CD4-positive, alpha-beta T cell treated with Interleukin-6 for 4 hours (primary cell): ENCODE results near the gene UBE2V1.
"Not testable (repeated sequence)": the region's sequence is repeated elsewhere in the genome, so short reads cannot be mapped to it uniquely, and the experiment has no call there.

ENCODE experiments used
- DNase-seq: peaks from one replicate; pipeline ENCODE4 v3.0.0-alpha.2; 2020; ENCODE audit warnings: mixed read lengths

Gene UBE2V1

GRCh38 chr20:50113420-50114224 lies 672 bp upstream of the UBE2V1 start:
- DNase-seq: no peak

DNA sequence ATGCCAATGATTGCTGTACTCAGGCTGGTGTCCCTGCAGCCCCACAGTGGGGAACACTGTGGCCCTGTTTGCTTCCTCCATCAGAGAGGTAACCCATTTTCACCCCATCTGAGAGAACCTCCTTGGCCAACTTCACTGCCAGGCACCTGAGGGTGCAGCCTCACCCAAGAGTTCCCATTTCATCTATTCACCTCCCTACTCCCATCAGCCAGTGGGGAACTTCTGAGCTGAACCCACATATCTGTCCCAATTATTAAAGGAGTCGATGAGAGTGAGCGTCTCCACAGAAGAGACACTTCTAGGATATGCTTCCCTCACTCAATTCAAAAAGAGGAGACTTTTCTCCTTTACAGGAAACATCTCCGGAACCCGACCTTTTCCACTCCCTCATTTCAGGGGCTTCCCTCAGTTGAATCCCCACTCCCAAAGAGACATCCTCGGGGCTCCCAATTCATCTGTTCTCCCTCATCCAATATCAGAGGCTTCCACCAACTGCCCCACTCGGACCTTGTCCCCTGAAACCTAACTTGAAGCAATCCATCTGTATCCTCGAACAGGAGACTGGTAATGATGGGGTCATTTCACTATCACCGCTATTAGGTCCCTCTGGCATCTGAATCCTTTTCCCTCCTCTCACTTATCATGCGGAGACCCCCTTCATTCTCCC lies 988 bp downstream of the UBE2V1 start:
- no peak for DNase-seq

DNA sequence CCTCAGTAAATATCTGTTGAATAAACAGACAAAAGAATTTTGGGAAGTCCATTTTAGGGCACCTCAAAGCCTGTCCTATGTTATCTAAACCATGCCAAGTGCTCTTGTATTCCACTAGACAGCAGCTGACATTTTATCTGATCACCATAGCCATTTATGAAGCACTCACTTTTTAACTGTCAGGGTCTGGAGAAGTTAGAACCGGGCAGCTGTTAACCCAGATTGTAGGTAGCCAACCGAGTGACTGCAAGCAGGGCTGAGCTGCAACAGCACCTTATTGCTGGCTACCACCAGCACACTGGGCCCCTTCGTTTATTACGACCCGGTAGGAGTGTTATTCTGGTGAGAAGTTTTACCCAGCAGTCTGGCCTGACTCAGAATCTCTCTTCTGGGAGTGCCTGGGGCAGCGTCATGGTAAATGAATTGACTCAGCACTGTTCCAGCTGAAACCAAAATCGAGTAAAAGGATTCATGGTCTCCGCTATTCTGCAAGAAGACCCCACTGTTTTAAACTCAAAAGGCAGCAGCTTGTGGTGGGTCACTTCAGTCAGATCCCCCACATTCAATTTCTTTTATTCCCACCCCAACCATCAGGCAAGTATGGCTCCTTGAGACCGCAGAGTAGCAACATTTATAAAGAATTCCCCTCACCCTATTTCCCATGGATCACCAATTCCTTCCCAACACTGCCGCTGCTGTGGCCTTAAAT lies 1.7 kb downstream of the UBE2V1 start:
- peak; percentile 13 for DNase-seq

DNA sequence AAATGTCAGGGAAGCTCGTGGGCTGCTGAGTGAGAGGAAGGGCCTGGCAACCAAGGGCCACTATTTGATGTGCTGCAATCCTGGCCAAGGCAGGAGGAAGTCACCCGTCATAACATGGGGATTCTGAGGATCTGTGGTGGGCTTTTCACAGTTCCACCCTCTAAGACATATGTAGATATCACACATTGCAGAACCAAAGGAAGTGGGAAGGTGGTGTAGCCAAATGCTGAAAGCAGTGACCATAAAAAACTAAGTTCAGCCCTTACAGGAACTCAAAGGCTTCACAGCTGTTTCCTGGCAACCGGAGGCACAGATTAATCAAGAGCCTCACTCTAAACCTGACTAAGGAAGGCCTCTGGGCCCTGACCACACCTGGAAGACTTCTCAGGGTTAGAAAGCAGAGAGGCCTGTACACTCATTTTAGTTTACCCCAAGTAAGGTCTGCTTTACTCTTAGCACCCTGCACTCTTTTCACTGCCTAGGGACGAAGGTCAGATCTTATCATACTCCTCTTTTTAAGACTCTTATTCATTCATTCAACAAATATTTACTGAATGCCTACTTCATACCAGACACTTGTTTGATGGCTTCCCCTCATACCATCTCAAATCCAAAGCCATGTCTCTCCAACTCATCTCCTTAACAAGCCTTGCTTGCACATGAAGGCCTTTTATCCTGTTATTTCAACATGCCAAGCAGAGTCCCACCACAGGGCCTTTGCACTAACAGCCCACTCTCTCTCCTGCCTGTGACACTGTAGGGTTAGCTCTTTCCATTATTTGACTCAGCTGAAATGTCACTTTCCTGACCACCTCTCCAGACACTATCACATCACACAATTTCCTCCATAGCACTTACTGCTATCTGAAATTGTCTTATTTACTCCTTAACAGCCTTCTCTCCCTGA lies 2.6 kb downstream of the UBE2V1 start:
- peak; percentile 29 for DNase-seq

GRCh38 chr20:50108556-50109235 lies 4.3 kb downstream of the UBE2V1 start:
- DNase-seq: no peak

- DNase-seq: no peak
Measured at GRCh38 chr20:50107796-50108331, 5.1 kb downstream of the UBE2V1 start.

DNA sequence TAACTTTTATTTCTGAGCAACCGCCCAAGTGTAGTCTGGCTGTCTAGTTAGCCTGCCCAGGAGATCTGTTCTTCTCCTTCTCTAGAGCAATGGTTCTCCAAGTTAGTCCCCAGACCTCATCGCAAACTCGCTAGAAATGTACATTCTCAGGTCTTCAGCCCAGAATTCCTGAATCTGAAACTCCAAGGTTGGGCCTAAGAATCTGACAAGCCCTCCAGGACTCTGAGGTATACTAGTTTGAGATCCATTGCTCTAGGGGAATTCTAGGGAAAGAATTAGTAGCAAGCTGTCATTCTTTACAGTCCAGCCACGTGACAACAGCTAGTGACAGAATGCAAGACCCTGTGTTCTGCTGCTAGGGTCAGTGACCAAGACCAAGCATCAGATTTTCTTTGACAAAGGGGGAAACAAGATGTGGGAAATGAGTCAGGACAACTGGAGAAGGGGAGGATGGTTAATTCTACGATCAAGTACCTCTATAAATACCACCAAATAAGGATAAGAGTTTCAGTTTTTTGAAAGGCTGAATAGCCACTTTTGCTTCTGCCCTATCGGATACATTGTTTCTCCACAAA lies 5.8 kb downstream of the UBE2V1 start:
- DNase-seq: no peak

- not testable (repeated sequence) for DNase-seq
Measured at GRCh38 chr20:50106669-50107068, 6.3 kb downstream of the UBE2V1 start.

DNA sequence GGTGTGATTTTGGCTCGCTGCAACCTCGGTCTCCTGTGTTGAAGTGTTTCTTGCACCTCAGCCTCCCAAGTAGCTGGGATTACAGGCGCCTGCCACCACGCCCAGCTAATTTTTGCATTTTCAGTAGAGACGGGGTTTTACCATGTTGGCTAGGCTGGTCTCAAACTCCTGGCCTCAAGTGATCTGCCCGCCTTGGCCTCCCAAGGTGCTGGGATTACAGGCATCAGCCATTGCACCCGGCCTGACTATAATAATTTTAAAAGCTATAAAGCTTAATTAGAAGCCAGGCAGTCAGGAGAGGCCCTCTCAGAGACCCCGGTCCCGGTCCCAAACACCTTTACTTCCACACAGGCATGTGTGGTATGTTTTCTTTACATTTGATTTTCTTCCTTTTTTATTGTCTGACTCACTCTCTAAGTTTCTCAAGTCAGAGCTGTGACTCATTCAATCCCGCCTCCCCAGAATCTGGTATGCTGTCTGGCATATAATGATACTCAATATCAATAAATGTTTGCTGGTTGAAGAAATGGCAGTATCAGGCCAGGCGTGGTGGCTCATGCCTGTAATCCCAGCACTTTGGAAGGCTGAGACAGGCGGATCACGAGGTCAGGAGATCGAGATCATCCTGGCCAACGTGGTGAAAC lies 9.4 kb downstream of the UBE2V1 start:
- peak; percentile 51 for DNase-seq

DNA sequence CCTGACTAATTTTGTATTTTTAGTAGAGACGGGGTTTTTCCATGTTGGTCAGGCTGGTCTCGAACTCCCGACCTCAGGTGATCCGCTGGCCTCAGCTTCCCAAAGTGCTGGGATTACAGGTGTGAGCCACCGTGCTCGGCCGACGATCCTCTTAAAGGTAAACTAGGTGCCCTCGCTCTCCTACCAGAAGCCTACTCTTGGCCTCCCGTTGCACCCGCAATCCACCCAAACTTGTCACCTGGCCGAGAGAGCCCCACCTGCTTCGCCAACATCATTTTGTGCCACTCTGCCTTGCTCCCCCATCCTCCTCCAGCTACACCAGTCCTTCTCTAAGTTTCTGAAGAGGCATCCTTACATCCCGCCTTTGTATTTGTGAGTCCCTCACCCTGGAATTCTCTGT lies 10.4 kb downstream of the UBE2V1 start:
- not testable (repeated sequence) for DNase-seq

DNA sequence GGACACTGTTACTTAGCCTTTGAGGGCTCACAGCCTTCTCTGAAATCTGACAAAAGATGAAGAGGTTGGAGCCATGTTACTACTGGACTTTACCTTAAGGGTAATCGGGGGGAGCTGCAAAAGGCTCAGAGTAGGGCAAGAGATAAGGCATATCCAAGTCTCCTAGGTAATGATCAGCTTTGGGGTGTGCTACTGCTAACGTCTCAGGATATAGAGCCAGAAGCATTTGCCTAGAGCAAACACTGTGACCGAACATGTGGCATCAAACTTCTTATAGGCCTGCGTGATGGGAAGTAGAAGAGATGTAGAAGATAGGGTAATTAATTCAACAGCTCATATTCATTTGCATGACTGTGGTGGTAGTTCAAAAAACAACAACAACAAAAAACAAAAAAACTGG lies 11.1 kb downstream of the UBE2V1 start:
- no peak for DNase-seq

DNA sequence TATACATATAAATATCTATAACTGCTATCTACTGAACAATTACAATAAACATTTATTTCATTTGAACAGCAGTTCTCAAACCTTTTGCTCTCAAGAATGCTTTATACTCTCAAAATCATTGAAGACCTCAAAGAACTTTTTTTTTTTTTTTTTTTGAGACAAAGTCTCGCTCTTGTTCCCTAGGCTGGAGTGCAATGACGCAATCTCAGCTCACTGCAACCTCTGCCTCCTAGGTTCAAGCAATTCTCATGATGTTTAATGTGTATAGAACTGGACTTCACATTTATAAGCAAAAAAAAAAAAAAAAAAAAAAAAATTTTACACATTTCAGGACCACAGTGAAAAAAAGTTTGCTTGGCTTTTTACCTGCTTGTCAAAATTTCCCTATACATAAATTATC lies 11.7 kb downstream of the UBE2V1 start:
- no peak for DNase-seq

- no peak for DNase-seq
Measured at GRCh38 chr20:50100552-50100951, 12.4 kb downstream of the UBE2V1 start.

DNA sequence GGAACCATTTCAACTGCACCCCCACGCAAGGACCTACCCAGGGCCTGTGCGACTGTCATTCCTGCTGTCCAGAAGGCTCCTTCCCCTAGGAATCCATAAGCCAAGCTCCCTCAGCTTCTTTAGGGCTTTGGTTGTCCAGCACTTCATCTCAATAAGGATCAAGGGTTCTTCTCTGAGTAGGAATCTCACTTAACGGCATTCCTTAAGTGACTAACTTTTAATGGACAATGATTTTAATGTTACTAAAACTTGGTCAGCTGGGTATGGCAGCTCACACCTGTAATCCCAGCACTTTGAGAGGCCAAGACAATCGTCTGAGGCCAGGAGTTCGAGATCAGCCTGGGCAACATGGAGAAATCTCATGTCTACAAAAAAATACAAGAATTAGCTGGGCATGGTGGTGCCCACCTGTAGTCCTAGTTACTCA lies 13.4 kb downstream of the UBE2V1 start:
- DNase-seq: no peak

GRCh38 chr20:50099113-50099512 lies 13.8 kb downstream of the UBE2V1 start:
- DNase-seq: no peak

GRCh38 chr20:50098259-50098658 lies 14.7 kb downstream of the UBE2V1 start:
- no peak for DNase-seq

- no peak for DNase-seq
Measured at GRCh38 chr20:50097843-50098242, 15.1 kb downstream of the UBE2V1 start.

DNA sequence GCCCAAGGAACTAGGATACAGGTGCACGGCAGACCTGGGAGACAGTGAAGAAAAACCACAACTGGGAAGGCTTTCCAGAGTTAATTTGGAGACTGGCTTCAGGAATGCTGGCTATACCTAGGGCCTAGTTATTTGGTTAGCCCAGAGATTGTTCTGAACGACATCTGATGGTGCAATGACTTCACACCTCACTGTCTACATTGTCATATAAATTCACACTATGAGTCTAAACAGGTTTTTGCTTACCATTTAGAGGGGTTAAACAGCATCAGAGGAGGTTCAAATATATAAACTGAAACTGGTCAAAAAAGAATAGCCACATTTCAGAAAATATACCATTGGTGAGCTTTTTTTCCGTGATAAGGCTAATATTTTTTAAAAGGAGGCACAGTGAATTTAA lies 16.7 kb downstream of the UBE2V1 start:
- no peak for DNase-seq

GRCh38 chr20:50095476-50096078 lies 17.4 kb downstream of the UBE2V1 start:
- DNase-seq: no peak

- DNase-seq: no peak
Measured at GRCh38 chr20:50094522-50094921, 18.4 kb downstream of the UBE2V1 start.
